Activated gamma-delta T cell treated with Interleukin-2 at 50 U/mL for 16 hours (primary cell): ENCODE results near the gene NAA60.
"Not testable (repeated sequence)": the region's sequence is repeated elsewhere in the genome, so short reads cannot be mapped to it uniquely, and the experiment has no call there.

Experiments used
- DNase-seq: peaks from one replicate; pipeline ENCODE4 v3.0.0-alpha.2; 2020

NAA60 gene

DNA sequence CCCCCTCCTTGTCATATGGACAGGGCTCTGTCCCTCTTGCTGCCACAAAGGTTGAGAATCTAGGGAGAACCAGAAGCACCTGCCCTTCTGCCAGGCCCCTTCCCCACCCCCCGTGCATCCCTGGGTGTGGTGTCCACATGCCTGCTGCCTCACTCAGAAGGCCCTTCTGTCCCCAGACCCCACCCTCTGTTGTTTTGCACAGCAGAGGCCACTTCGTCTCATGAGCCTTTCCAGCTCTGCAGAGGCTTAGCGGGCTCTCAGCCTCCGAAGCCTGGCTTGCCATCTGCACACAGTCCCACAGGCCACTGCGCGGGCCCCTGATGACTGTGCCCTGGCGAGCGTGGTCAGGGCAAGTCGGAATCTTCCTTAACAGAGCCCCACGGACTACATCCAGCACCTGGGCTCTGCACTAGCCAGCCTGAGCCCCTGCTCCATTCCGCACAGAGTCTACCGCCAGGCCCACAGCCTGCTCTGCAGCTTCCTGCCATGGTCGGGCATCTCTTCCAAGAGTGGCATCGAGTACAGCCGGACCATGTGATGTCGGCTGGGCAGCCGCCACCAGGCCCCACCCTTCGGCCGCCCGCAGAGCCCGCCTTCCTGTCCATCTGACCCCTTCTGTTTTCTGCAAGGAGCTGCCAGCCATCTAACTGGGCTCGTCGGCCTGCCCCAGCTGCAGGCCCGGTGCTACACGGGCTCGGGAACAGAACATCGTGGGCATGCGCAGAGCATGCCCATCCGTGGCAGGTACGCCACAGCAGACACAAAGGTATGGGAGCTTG is 41.0 kb downstream of the NAA60 start:
- DNase-seq = no peak

DNA sequence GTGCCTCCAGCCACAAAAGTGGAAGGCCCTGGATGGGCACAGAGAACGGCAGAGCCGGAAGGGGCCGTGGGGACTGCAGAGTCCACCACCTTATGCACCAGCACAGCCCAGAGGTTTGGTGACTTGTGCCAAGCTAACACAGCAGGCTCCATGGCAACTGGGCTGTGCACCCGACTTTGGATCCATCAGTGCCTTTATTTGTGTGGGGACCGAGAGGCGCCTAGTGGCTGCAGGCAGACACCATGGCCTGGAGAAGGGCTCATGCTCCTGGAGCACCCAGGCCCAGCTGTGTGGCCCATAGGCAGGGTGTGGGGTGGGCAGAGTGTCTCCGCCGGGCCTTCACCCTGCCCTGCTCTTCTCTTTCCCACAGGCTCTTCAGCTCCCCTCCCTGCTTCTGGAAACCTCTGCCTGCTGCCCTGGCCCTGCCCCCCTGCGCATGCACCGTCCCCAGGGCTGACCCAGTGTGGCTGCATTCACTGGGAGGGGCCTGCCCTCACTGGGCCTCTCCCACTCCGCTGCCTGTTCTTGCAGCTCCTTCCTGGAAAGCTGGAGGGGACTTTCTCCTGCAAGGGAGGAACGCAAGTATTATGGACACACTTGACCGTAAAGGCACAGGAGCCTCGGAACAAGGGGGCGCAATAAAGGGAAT is 41.7 kb downstream of the NAA60 start:
- no peak for DNase-seq

DNA sequence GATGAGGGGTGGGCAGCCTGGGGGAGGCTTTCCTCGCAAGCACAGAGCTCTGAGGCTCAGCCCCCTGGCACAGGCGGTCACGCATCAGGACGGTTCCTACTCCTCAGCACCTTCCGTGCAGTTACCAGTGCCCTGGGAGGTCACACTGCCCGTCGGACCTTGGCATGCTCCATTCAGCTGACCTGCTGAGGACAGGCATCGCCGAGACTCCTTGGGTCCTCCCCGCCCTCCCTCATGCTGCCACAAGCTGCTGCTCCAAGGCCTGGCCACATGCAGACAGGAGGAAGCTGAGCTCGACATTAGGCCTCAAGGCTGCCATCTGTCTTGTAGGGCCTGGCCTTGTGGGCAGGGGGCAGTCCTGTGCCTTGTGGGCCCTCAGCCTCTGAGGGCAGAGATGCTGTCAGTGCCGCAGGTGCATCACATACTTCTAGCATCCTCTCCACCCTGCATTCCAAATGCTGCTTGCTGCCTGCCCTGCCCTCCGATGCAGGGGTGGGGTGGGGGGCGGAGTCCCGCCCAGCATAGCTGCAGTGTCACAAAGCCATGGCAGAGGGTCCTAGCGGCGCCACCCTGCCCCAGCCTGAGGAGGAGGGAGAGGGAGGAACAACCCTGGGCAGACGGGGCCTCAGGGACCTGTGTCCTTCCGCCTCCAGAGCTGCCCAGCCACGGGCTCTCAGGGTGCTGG is 42.5 kb downstream of the NAA60 start:
- no peak for DNase-seq

DNA sequence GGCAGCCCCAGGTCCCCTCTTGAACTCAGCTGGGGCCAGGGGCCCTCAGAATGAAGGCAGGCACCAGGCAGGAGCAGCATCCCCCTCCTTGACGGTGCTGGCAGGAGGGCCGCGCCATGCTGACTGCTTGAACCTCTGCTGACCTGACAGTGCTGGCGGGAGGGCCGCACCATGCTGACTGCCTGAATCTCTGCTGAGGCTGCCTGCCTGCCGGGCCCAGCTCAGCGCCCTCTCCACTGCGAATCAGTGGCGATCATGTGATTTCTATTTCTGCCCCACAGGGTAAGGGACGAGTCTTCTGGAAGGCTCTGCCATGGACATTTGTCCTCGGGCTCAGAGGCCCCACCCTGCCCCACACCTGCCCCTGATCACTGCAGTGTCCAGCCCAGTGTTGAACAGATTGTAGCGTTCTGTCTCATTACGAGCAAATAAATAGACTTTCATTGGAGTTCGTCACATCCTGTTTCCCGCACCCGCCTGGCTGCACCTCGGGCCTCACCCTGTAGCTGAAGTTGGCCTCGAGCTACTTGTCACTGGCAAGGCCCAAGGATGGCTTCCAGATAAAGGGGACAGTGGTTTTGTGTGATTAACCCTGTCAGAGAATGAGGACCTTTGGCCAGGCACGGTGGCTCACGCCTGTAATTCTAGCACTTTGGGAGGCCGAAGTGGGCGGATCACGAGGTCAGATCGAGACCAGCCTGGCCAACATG is 43.2 kb downstream of the NAA60 start:
- DNase-seq = no peak

DNA sequence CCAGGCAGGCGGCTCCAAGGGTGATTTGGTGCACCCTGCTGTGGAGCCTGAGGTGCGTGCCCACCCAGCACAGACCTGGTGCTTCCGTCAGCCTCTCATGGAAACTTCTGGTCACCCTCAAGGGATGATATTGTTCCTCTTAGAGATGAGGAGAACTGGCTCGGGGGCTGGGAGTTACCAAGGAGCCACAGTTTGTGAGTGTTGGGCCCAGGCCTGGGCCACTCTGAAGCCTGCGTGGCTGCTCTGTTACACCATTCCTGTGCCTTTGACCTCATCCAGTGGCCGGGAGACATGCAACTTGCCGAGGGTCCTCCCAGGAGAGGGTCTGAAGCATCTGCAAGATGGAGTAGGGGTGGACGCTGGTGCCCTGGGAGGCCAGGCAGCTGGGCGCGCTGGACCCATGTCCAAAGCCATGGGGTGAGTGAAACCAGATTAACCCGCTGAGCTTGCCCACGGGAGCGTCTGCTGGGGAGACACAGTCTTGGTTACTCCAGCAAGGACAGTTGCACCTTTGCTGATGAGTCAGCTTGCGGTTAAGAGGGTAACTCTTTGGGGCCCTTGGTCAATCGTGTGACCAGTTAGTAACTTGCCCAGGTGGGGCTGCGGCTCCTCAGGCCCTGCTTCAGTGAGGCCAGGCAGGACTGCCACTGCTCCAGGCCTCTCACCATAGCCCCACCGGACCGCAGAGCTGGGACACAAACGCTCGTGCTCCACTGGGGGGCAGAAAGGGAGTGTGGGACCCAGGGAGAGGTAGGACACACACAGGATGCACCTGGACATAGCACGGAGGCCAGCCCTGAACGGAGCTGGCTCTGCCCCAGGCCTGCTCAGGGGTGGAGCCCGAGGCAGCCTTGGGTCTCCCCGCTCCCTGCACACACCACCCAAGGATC is 44.3 kb downstream of the NAA60 start:
- no peak for DNase-seq

DNA sequence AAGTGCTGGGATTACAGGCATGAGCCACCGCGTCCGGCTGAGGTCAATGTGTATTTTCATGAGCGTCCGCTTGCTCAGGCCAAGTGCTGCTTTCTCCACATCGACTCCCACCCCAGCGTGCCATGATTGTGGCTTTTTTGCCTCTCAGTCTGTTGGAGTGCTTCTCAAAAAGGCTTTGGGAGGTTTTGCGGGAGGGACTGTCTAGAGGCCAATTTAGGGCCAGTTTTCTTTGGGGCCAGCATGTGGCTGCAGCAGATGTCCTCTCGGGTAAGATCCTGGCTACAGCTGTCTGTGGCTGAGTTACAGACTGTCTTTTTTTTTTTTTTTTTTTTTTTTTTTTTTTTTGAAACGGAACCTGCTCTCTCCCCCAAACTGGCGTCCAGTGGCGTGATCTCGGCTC is 45.3 kb downstream of the NAA60 start:
- no peak for DNase-seq

DNA sequence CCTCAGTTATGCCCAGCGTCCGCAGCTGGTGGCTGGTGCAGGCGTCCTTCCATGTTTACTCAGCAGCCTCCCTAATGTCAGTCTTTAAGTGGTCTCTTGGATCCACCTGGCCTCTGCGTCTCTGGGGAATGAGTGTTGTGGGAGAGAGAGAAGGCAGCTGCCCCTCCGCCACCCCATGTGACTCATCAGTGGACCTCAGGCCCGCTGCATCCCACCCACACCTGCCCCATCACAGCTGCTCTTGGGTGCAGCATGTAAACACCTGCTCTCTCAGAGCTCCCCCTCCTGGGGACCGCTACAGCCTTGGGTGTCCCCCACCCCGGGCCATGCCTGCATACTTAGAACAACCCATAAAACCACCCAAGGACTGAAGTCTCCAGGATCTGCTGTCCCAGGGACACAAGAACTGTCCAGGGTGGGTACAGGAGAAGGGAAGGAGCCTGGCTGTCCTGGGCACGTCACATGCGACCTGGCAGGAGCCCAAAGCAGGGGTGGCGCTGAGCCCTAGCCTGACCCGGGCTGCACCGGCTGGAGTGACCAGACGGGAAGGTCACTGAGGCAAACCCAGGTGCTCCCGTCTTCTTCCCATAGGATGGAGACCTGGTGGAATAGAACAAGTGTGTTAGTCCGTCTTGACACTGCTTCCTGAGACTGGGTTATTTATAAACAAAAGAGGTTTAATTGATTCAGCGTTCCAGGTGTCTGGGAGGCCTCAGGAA is 47.6 kb downstream of the NAA60 start:
- no peak for DNase-seq

DNA sequence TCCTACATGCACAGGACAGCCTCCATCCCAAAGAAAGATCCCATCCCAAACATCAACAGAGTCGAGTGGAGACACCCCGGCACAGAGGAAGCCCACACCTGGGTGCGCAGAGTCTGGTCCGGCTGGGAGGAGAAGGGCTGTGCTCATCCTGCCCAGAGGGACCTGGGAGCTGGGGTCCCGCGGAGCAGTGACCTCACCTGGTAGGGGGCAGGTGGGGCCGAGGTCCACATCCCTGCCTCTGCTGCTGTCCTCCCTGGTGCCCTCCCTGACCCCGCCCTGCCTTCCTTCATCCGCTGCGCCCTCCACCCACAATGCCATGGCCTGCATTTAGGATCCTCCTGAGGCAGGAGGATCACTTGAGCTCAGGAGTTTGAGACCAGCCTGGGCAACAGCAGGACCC is 48.9 kb downstream of the NAA60 start:
- DNase-seq = no peak

DNA sequence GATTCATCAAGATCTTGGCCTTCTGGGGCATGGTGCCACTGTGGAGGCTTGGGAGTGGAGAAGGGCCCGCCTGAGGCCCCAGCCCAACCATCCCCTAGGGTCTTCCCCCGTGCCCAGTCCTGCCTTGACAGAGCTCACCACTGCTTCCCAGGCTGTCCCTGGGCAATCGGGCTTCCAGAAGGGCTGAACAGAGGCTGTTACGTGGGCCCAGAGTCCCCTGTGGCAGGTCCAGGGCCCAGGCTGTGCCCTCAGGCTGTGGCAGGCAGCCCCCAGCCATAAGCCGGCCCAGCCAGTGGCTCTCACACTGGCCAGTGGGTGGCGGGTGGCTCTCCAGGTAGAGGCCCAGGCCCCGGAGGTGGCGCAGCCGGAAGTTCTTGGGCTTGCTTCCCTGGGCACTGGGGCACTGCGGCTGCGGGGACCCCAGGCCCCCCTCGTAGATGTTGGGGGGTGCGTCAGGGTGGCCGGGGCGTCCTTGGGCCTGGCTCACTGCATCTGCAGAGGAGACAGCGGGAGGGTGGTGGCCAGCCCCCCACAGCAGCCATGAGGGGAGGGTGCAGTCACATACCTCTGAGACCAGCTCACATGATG is 51.0 kb downstream of the NAA60 start:
- DNase-seq = no peak

DNA sequence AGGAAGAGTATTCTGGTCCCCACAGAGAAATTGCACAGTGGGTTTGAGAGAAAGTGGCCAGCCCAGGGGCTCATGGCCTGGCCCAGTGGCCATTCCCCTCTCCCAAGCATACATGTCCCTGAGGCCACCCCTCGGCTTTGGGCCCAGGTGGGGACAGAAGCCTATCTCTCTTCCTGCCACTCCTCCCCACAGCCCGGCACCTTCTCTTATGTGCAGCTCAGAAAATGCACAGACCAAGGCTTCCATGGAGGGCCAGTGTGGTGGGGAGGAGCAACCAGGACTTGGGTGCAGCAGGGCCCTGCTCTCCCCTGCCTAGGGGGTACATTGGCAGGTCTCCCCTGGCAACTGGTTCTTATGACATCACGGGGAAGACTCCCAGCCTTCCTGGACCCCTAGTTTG is 51.7 kb downstream of the NAA60 start, which contains the start of gene C16orf90:
C16orf90 (minus strand) TSS at position 314 of the 400 bp plus-strand sequence; CDS start at position 246, 68 bp downstream.
- DNase-seq = no peak

DNA sequence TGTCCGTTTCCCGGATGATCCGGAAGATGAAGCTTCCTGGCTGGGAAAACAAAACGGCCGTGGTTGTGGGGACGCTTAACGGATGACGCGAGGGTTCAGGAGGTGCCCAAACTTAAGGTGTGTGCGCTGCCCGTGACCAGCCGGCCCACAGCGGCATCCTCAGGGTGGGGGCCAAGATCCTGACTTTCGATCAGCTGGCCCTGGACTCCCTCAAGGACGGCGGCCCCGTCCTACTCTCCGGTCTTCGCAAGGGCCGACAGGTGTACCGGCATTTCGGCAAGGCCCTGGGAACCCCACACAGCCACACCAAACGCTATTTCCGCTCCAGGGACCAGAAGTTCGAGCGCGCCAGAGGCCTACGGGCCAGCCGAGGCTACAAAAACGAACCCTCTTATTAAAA is 52.9 kb downstream of the NAA60 start:
- no peak for DNase-seq

DNA sequence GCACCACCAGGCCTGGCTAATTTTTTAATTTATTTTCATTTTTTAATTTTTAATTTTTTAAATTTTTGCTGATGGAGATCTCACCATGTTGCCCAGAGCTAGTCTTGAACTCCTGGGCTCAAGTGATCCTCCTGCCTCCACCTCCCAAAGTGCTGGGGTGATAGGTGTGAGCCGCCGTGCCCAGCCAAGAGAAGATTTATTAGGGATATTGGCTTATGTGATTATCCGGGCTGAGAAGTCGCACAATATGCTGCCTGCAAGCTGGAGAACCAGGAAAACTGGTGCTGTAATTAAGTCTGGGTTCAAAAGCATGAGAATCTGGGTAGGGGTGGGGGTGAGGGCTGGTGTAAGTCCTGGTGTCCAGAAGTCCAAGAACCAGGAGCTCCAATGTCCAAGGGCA is 54.3 kb downstream of the NAA60 start:
- no peak for DNase-seq

DNA sequence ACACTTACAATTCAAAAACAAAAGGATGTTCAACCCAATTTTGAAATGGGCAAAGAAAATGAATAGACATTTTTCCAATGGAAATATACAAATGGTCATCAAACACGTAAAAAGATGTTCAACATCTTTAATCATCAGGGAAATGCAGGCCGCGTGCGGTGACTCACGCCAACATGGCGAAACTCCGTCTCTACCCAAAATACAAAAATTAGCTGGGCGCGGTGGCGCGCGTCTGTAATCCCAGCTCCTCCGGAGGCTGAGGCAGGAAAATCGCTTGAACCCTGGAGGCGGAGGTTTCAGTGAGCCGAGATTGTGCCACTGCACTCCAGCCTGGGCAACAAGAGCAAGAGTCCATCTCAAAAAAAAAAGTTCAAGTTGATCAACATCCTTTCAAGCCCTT is 55.5 kb downstream of the NAA60 start:
- no peak for DNase-seq

DNA sequence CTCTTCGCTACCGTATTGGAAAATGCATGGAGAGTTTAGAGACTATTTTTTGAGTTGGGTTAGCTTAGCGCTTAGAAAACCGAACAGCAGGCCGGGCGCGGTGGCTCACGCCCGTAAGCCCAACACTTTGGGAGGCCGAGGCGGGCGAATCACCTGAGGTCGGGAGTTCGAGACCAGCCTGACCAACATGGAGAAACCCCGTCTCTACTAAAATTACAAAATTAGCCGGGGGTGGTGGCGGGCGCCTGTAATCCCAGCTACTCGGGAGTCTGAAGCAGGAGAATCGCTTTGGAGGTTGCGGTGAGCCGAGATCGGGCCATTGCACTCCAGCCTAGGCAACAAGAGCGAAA is 57.9 kb downstream of the NAA60 start:
- DNase-seq = not testable (repeated sequence)

DNA sequence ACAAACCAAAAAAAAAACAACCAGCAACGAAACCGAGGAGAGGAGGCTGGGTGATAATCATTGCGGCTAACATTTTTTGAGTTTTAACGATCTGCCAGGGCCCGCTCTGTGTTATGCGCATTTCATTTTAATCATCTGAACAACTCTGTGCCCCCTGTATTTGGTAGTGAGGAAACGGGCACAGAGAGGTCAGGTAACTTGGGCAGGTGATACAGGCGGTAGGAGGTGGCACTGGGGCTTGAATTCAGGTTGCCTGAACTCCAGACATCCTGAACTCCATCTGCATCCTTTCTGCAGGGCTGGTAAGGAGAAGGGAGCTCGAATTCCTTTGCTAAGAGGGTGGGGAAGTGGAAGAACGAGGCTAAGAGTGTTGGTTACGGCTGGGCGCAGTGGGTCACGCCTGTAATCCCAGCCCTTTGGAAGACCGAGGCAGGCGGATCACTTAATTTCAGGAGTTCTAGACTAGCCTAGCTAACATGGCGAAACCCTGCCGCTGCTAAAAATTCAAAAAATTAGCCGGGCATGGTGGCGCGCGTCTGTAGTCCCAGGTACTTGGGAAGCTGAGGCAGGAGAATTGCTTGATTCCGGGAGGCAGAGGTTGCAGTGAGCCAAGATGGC is 58.4 kb downstream of the NAA60 start:
- DNase-seq = no peak

DNA sequence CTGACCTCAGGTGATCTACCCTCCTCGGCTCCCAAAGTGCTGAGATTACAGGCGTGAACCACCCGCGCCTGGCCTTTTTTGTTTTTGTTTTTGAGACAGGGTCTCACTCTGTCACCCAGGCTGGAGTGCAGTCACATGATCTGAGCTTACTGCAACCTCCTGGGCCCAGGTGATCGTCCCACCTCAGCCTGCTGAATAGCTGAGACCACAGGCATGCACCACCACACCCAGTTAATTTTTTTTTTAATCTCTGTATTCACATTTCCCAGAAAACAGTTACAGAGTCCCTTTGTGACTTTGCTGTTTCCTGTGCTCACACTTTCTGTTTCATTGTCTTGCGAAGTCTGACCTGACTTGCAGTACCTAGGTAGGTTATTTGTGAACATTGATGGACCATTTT is 60.0 kb downstream of the NAA60 start:
- peak; percentile 50 for DNase-seq

DNA sequence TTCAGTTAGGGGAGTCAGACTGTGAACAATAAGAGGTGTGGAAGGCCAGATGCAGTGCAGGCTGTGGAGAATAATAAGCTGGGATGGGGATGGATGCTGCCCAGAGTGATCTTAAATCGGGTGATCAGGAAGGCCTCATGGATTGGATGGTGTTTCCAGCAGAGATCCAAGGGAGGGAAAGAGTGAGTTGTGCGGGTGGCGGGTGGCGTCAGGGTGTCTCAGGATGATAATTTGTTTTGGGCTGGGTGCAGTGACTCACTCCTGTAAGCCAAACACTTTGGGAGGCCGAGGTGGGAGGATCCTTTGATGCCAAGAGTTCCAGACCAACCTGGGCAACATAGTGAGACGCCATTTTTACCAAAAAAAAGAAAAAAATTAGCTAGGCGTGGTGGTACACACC is 65.3 kb downstream of the NAA60 start:
- no peak for DNase-seq

DNA sequence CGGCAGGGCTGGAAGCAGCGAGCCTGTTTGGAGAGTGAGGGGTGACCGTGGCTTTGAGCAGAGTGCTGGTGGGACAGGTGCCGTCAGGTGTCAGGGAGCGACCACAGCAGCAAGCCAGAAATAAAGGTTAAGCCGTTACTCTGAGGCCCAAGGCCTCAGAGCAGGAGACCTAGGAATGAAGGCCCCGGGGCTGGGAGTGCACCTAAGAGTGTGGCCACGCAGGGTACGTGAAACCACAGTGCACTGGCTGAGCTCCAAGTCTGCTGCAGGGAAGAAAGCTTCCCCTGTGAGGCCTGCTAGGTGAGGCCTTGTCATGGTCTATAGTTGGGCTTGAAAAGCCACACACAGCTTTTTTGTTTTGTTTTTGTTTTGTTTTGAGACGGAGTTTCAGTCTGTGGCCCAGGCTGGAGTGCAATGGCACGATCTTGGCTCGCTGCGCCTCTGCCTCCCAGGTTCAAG is 66.0 kb downstream of the NAA60 start:
- DNase-seq = peak; percentile 80

DNA sequence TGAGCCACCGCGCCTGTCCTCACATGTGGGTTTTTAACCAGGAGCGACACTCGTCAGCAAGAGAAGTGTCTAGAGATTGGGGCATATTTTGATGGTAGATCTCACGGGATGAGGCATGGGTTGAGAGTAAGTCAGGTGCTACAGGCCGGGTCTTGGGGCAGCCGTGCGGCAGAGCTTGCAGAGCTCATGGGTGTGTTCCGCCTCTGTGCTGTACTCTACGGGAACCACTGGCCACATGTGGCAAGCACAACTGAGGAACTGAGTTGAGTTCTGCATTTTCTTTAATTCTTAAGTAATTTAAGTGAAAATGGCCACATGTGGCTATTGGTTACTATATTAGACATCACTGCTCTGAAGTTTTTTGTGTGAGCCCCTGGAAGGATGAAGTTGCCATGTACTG is 66.9 kb downstream of the NAA60 start:
- no peak for DNase-seq

DNA sequence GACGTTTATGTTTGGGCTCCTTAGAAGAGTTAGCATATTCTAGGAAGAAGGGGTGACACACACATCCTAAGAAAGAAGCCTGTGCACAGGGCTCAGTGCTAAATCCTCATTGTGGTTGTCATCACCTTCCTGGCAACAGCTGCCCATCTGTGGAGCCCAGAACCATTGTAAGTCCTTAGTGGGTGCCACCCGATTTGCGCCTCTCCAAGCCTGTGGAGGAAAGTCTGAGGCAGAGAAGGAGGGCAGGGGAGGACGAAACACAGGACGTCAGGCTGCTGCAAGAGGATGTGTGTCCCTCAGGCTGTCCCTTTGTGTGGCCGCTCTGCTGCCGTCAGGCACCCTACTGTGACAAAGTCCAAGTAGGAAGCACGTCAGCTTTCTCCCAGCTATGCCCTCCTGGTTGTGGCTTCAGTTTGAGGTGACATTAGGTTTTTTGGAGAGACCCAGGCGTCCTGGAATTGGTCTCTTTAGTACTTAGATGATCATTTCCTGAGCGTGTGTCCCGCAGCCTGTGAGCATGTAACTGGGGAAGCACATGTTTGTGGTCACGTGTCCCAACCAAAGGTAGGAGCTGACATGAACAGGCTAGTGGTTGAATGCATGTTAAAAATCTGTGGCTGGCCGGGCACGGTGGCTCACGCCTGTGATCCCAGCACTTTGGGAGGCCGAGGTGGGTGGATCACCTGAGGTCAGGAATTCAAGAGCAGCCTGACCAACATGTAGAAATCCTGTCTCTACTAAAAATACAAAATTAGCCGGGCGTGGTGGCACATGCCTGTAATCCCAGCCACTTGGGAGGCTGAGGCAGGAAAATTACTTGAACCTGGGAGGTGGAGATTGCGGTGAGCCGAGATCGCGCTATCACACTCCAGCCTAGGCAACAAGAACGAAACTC is 68.1 kb downstream of the NAA60 start:
- no peak for DNase-seq
